ENCODE results near the gene CCSER2. TPM values are rescaled to one million over a fixed set of nuclear protein-coding genes. Genes with fewer than 3 reads are reported as not detected.
A peak's percentile ranks its signal among the peaks of the same experiment; 100 is the strongest.

Gene CCSER2
- polyA plus RNA-seq, 2 of the 4 experiments (the other 2 are of a cell fraction) = 9.2 to 28.2 TPM

- TF ChIP-seq HOXB5 (CRISPR knock-in tag; IDR thresholded peaks at IDR 0.05) (no peak), HES2 (IDR thresholded peaks at IDR 0.05) (no peak), E2F6 (IDR thresholded peaks at IDR 0.05; ENCODE audit: borderline replicate concordance, low read depth) (no peak), PHF8 (IDR thresholded peaks at IDR 0.05; ENCODE audit: borderline replicate concordance, low read depth) (no peak)
- TF ChIP-seq, protein P1, sequence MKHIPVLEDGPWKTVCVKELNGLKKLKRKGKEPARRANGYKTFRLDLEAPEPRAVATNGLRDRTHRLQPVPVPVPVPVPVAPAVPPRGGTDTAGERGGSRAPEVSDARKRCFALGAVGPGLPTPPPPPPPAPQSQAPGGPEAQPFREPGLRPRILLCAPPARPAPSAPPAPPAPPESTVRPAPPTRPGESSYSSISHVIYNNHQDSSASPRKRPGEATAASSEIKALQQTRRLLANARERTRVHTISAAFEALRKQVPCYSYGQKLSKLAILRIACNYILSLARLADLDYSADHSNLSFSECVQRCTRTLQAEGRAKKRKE (CRISPR knock-in tag; IDR thresholded peaks at IDR 0.05; ENCODE audit: low read depth) = no peak
Measured at GRCh38 chr10:84540022-84540616, 211.7 kb downstream of the CCSER2 start (continued).

GRCh38 chr10:84540617-84541288 is 212.4 kb downstream of the CCSER2 start:
- WGBS (ENCODE audit: missing lambda C conversion rate) = 12% methylated on average over 19 of the region's 51 CpGs
- ChIA-PET CTCF (interaction anchor here (0.5 to 12.0 kb wide), 38 partner anchors 10 to 1841 kb away, joined by 3 to 341 read pairs (median 4); no protein-coding TSS in a partner anchor), POLR2A (interaction anchor here (1.0 kb wide), 1 partner anchor 170 kb away, joined by 3 read pairs; no protein-coding TSS in a partner anchor)
- peak; percentile 82 to 92 for ATAC-seq
- peaks cover 16% of the 10 kb centered on the region for H3K4me1 ChIP-seq
- DNase-seq (ENCODE audit: low read depth in 1 of 2, low spot score in 1 of 2) = peak; percentile 53 to 62
- TF ChIP-seq SMC3 (IDR thresholded peaks at IDR 0.05) (peak; percentile 86), ELK1 (IDR thresholded peaks at IDR 0.05; ENCODE audit: low read depth, low read length) (no peak), RAD21 (conservative IDR thresholded peaks at IDR 0.05 in 1 of 2, IDR thresholded peaks at IDR 0.05 in 1 of 2) (peak; percentile 79 to 89), KDM1A (IDR thresholded peaks at IDR 0.05; ENCODE audit: low read depth) (no peak), CTCF (IDR thresholded peaks at IDR 0.05) (peak; percentile 83)
- FAIRE-seq = no peak
- no peaks in the 10 kb centered on the region for H3K9me3 ChIP-seq
- H3K4me3 ChIP-seq = peak overlapping the region; percentile 47
- peak overlapping the region; percentile 64 to 81 for H3K27ac ChIP-seq
- peak overlapping the region; percentile 94 for H3K4me2 ChIP-seq

GRCh38 chr10:84541289-84541637 is 212.9 kb downstream of the CCSER2 start:
- H3K4me2 ChIP-seq = peak overlapping the region; percentile 94
- WGBS (ENCODE audit: missing lambda C conversion rate) = 91% methylated on average over 5 of the region's 6 CpGs

More at GRCh38 chr10:84541289-84541637, 212.9 kb downstream of the CCSER2 start:
- ATAC-seq = peak; percentile 8 to 29; a peak in 3 of 6 replicates
- ChIA-PET CTCF (interaction anchor here (1.7 to 12.0 kb wide), 9 partner anchors 10 to 1834 kb away, joined by 4 to 341 read pairs (median 9); no protein-coding TSS in a partner anchor), POLR2A (no interaction called here)
- H3K27ac ChIP-seq = peak overlapping the region in 1 of 2 experiments; percentile 81; a peak in 4 of 6 replicates
- TF ChIP-seq POLR2AphosphoS2 (conservative IDR thresholded peaks at IDR 0.05; ENCODE audit: low read length) (no peak), POLR2A (IDR thresholded peaks at IDR 0.05; ENCODE audit: low read length) (no peak), USF2 (IDR thresholded peaks at IDR 0.05) (no peak), HOXA7 (CRISPR knock-in tag; IDR thresholded peaks at IDR 0.05) (no peak), EHMT2 (IDR thresholded peaks at IDR 0.05; ENCODE audit: low read depth) (no peak), ZSCAN20 (CRISPR knock-in tag; IDR thresholded peaks at IDR 0.05) (no peak), EHF (CRISPR knock-in tag; IDR thresholded peaks at IDR 0.05) (no peak)
- peak overlapping the region; percentile 47; the same call in 2 of the 3 replicates for H3K4me3 ChIP-seq
- H3K4me1 ChIP-seq = peaks cover 16% of the 10 kb centered on the region
- no peaks in the 10 kb centered on the region for H3K9me3 ChIP-seq
- DNase-seq (ENCODE audit: low read depth in 1 of 2, low spot score in 1 of 2) = peak in 1 of 2 experiments; percentile 46
- FAIRE-seq = no peak

All from A549 (cell line).